B cell (primary cell): ENCODE measurements around the gene NPPA.

Experiments used
- EZH2 ChIP-seq: IDR thresholded peaks from 2 replicates; pipeline ENCODE4 v1.6.1; 2012; ENCODE audit warnings: borderline replicate concordance, low read depth, mild to moderate bottlenecking, moderate library complexity, low read length; ENCODE audit not compliant: insufficient read depth, poor library complexity, severe bottlenecking
- TF ChIP-seq, protein P1 (sequence below): fragments of 200-600 bp; IDR thresholded peaks from one replicate; pipeline ENCODE4 v1.8.0; 2022; ENCODE audit warnings: antibody characterized with exemption, mild to moderate bottlenecking

- TF ChIP-seq, protein P1, sequence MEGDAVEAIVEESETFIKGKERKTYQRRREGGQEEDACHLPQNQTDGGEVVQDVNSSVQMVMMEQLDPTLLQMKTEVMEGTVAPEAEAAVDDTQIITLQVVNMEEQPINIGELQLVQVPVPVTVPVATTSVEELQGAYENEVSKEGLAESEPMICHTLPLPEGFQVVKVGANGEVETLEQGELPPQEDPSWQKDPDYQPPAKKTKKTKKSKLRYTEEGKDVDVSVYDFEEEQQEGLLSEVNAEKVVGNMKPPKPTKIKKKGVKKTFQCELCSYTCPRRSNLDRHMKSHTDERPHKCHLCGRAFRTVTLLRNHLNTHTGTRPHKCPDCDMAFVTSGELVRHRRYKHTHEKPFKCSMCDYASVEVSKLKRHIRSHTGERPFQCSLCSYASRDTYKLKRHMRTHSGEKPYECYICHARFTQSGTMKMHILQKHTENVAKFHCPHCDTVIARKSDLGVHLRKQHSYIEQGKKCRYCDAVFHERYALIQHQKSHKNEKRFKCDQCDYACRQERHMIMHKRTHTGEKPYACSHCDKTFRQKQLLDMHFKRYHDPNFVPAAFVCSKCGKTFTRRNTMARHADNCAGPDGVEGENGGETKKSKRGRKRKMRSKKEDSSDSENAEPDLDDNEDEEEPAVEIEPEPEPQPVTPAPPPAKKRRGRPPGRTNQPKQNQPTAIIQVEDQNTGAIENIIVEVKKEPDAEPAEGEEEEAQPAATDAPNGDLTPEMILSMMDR, result no peak
- TF ChIP-seq EZH2, result no peak
Measured at GRCh38 chr1:11869650-11870207, 22.1 kb upstream of the NPPA start.
